A549 (cell line): ENCODE data around the gene NUP214.

Source experiments
- FOSB ChIP-seq: fragments of 250-450 bp; sonication (Bioruptor Pico); IDR thresholded peaks from 2 replicates; pipeline ENCODE4 v1.5.0; 2020; ENCODE audit warnings: mild to moderate bottlenecking, moderate library complexity
- HDAC2 ChIP-seq: fragments of 200-600 bp; sonication (generic); IDR thresholded peaks from 2 replicates; pipeline ENCODE4 v1.6.1; 2016
- MYC ChIP-seq: IDR thresholded peaks from 2 replicates; pipeline ENCODE4 v1.6.1; 2012; ENCODE audit warnings: mild to moderate bottlenecking, inconsistent platforms, low read length, improper control_type of control experiment, borderline replicate concordance
- POLR2A ChIP-seq: IDR thresholded peaks from 2 replicates; pipeline ENCODE4 v1.6.1; 2012; ENCODE audit warnings: mild to moderate bottlenecking, low read length
- RAD21 ChIP-seq, 2 experiments: fragments of >200 bp in 1 of 2; sonication (Bioruptor Twin) in 1 of 2; formaldehyde crosslinking in 1 of 2; IDR thresholded peaks in 1 of 2; conservative IDR thresholded peaks in 1 of 2; 2 replicates in 1 of 2; 3 replicates in 1 of 2; pipeline ENCODE4 v1.6.1; 2012 to 2018; ENCODE audit warnings: inconsistent platforms in 1 of 2
- RFX5 ChIP-seq: fragments of 450-650 bp; IDR thresholded peaks from 2 replicates; pipeline ENCODE4 v1.7.1; 2014; ENCODE audit warnings: antibody characterized with exemption, mild to moderate bottlenecking, moderate library complexity
- ZFP36 ChIP-seq: fragments of 450-650 bp; IDR thresholded peaks from 2 replicates; pipeline ENCODE4 v1.6.1; 2014; ENCODE audit warnings: borderline replicate concordance; ENCODE audit not compliant: partially characterized antibody
- TF ChIP-seq, protein P1 (sequence below): fragments of 450-650 bp; IDR thresholded peaks from 2 replicates; pipeline ENCODE4 v1.6.1; 2014; ENCODE audit warnings: antibody characterized with exemption
- TF ChIP-seq, protein P2 (sequence below): fragments of 250-450 bp; sonication (Bioruptor Pico); IDR thresholded peaks from 2 replicates; pipeline ENCODE4 v1.5.0; 2020; ENCODE audit warnings: low read depth, mild to moderate bottlenecking, moderate library complexity
- TF ChIP-seq, protein P3 (sequence below): fragments of 200-600 bp; sonication (generic); IDR thresholded peaks from 2 replicates; pipeline ENCODE4 v1.6.1; 2016; ENCODE audit warnings: antibody characterized with exemption, mild to moderate bottlenecking, moderate library complexity
- TF ChIP-seq, protein P4 (sequence below): fragments of >200 bp; sonication (Bioruptor Twin); formaldehyde crosslinking; IDR thresholded peaks from 3 replicates; pipeline ENCODE4 v1.5.1; 2016
- TF ChIP-seq, protein P5 (sequence below): IDR thresholded peaks from 2 replicates; pipeline ENCODE4 v1.6.1; 2012

DNA sequence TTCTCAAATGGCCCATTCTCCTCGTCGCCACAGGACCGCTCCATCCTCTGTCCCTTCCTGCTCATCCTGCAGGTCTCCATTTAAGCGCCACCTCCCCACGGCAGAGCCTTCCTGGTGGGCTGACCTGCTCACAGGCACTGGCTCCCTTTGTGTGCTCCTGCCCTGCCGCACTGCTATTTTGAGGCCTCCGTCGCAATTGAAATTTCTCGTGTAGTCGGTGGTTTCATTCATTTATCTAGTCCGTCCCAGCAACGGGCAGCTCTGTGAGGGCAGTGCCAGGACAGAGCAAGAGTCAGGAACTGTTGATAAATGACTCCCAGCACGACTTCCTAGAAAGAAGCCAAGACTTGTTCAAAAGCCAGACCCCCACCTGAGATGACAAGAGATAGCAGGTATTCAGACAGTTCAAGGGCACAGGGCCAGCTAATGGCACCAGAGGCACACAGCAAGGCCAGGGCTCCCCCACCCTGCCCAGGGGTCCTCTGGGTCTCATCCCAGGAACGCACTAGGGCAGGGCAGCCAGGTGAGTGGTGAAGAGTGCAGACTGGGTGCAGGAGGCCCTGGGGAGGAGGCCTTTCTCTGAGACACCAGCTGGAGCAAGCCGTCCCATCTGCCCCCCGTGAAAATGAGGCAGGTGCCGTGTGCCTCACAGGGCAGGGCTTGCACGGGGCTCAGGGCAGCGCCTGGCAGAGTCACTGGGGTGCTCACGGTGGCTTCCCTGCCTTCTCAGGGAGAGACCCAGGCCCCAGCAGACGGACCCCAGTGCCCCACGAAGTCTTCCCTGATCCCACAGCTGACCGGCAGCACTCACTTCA, 114.0 kb downstream of the NUP214 start:
- TF ChIP-seq, protein P1, sequence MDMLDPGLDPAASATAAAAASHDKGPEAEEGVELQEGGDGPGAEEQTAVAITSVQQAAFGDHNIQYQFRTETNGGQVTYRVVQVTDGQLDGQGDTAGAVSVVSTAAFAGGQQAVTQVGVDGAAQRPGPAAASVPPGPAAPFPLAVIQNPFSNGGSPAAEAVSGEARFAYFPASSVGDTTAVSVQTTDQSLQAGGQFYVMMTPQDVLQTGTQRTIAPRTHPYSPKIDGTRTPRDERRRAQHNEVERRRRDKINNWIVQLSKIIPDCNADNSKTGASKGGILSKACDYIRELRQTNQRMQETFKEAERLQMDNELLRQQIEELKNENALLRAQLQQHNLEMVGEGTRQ = no peak
- TF ChIP-seq, protein P2, sequence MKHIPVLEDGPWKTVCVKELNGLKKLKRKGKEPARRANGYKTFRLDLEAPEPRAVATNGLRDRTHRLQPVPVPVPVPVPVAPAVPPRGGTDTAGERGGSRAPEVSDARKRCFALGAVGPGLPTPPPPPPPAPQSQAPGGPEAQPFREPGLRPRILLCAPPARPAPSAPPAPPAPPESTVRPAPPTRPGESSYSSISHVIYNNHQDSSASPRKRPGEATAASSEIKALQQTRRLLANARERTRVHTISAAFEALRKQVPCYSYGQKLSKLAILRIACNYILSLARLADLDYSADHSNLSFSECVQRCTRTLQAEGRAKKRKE (CRISPR knock-in tag) = no peak
- TF ChIP-seq, protein P3, sequence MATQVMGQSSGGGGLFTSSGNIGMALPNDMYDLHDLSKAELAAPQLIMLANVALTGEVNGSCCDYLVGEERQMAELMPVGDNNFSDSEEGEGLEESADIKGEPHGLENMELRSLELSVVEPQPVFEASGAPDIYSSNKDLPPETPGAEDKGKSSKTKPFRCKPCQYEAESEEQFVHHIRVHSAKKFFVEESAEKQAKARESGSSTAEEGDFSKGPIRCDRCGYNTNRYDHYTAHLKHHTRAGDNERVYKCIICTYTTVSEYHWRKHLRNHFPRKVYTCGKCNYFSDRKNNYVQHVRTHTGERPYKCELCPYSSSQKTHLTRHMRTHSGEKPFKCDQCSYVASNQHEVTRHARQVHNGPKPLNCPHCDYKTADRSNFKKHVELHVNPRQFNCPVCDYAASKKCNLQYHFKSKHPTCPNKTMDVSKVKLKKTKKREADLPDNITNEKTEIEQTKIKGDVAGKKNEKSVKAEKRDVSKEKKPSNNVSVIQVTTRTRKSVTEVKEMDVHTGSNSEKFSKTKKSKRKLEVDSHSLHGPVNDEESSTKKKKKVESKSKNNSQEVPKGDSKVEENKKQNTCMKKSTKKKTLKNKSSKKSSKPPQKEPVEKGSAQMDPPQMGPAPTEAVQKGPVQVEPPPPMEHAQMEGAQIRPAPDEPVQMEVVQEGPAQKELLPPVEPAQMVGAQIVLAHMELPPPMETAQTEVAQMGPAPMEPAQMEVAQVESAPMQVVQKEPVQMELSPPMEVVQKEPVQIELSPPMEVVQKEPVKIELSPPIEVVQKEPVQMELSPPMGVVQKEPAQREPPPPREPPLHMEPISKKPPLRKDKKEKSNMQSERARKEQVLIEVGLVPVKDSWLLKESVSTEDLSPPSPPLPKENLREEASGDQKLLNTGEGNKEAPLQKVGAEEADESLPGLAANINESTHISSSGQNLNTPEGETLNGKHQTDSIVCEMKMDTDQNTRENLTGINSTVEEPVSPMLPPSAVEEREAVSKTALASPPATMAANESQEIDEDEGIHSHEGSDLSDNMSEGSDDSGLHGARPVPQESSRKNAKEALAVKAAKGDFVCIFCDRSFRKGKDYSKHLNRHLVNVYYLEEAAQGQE = no peak
- TF ChIP-seq, protein P4, sequence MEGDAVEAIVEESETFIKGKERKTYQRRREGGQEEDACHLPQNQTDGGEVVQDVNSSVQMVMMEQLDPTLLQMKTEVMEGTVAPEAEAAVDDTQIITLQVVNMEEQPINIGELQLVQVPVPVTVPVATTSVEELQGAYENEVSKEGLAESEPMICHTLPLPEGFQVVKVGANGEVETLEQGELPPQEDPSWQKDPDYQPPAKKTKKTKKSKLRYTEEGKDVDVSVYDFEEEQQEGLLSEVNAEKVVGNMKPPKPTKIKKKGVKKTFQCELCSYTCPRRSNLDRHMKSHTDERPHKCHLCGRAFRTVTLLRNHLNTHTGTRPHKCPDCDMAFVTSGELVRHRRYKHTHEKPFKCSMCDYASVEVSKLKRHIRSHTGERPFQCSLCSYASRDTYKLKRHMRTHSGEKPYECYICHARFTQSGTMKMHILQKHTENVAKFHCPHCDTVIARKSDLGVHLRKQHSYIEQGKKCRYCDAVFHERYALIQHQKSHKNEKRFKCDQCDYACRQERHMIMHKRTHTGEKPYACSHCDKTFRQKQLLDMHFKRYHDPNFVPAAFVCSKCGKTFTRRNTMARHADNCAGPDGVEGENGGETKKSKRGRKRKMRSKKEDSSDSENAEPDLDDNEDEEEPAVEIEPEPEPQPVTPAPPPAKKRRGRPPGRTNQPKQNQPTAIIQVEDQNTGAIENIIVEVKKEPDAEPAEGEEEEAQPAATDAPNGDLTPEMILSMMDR = no peak
- no peak for TF ChIP-seq RFX5
- no peak for TF ChIP-seq ZFP36
- no peak for TF ChIP-seq HDAC2
- TF ChIP-seq RAD21 (conservative IDR thresholded peaks at IDR 0.05 in 1 of 2, IDR thresholded peaks at IDR 0.05 in 1 of 2) = no peak
- TF ChIP-seq, protein P5, sequence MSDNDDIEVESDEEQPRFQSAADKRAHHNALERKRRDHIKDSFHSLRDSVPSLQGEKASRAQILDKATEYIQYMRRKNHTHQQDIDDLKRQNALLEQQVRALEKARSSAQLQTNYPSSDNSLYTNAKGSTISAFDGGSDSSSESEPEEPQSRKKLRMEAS = no peak
- TF ChIP-seq POLR2A = no peak
- no peak for TF ChIP-seq FOSB (CRISPR knock-in tag)
- no peak for TF ChIP-seq MYC
